Endodermal cell (in vitro differentiated cells): ENCODE measurements around the gene TULP4. TPM values are rescaled to one million over a fixed set of nuclear protein-coding genes. Genes with fewer than 3 reads are reported as not detected.

ENCODE experiments used
- DNase-seq: peaks from one replicate; pipeline ENCODE4 v3.0.0-alpha.2; 2017
- H3K27ac ChIP-seq: 2 replicates; pipeline ENCODE4 v1.5.1; 2013; ENCODE audit warnings: mild to moderate bottlenecking, low read depth, low read length, moderate library complexity
- H3K27me3 ChIP-seq: 2 replicates; pipeline ENCODE4 v1.6.1; 2013; ENCODE audit warnings: mild to moderate bottlenecking, low read length, moderate library complexity; ENCODE audit not compliant: insufficient read depth, control insufficient read depth, poor library complexity, severe bottlenecking
- H3K36me3 ChIP-seq: 2 replicates; pipeline ENCODE4 v1.7.0; 2013; ENCODE audit warnings: mild to moderate bottlenecking, low read length, moderate library complexity; ENCODE audit not compliant: control insufficient read depth, insufficient read depth
- H3K4me1 ChIP-seq: one replicate; pipeline ENCODE4 v1.7.0; 2013; ENCODE audit warnings: low read length; ENCODE audit not compliant: control insufficient read depth, insufficient read depth
- H3K4me3 ChIP-seq: 2 replicates; pipeline ENCODE4 v1.5.1; 2013; ENCODE audit warnings: mild to moderate bottlenecking, low read length, moderate library complexity
- H3K9ac ChIP-seq: 2 replicates; pipeline ENCODE4 v1.6.1; 2013; ENCODE audit warnings: mild to moderate bottlenecking, low read length, moderate library complexity; ENCODE audit not compliant: poor library complexity, severe bottlenecking; ENCODE audit errors: extremely low read depth
- H3K9me3 ChIP-seq: 2 replicates; pipeline ENCODE4 v1.6.1; 2013; ENCODE audit warnings: mild to moderate bottlenecking, low read length, moderate library complexity; ENCODE audit not compliant: control insufficient read depth
- H3K27ac Mint-ChIP-seq: 2 replicates; pipeline ENCODE4 v1.8.0; 2020; ENCODE audit warnings: mixed read lengths
- H3K27me3 Mint-ChIP-seq: 2 replicates; pipeline ENCODE4 v1.8.0; 2021; ENCODE audit warnings: mild to moderate bottlenecking, mixed read lengths; ENCODE audit not compliant: insufficient read depth
- H3K36me3 Mint-ChIP-seq: 2 replicates; pipeline ENCODE4 v1.8.0; 2020; ENCODE audit warnings: low read depth, mixed read lengths
- H3K4me1 Mint-ChIP-seq: 2 replicates; pipeline ENCODE4 v1.8.0; 2020; ENCODE audit warnings: mixed read lengths
- H3K4me3 Mint-ChIP-seq: 2 replicates; pipeline ENCODE4 v1.8.0; 2020; ENCODE audit warnings: mild to moderate bottlenecking, moderate library complexity, mixed read lengths
- H3K9me3 Mint-ChIP-seq: 2 replicates; pipeline ENCODE4 v1.8.0; 2020; ENCODE audit warnings: mild to moderate bottlenecking, mixed read lengths
- CTCF ChIP-seq: fragments of 200-600 bp; sonication (generic); conservative IDR thresholded peaks from 2 replicates; pipeline ENCODE4 v1.5.0; 2021; ENCODE audit warnings: antibody characterized with exemption, mild to moderate bottlenecking
- WGBS, 2 experiments: methylation state at CpG; one replicate each; pipeline versions ENCODE4 v1.1.5 to v1.1.7; 2013; ENCODE audit warnings: missing lambda C conversion rate in 2 of 2, mixed read lengths in 1 of 2; ENCODE audit not compliant: insufficient coverage in 1 of 2, insufficient read length in 1 of 2; 5-methylcytosine and 5-hydroxymethylcytosine counted together
- total RNA-seq, 2 donors: library from RNA; stranded (reverse); fragmentation: NEBNext Ultra II Directional in 1 of 2; extraction: Animal tissue kit (Norgen Biotek cat#: 25700) in 1 of 2; gene quantifications; 2 replicates in 1 of 2; 3 replicates in 1 of 2; pipeline ENCODE4 v1.2.1, GENCODE V29; 2021

The TULP4 gene
- total RNA-seq, 2 donors from 2014 or later: 102 to 103 TPM

GRCh38 chr6:158266131-158266530 is 46.1 kb upstream of the TULP4 start:
- Histone ChIP-seq H3K4me1 (no peaks in the 10 kb centered on the region), H3K4me3 (no peak overlapping the region), H3K9ac (no peak overlapping the region), H3K36me3 (peaks cover 22% of the 10 kb centered on the region), H3K27ac (no peak overlapping the region), H3K9me3 (no peaks in the 10 kb centered on the region), H3K27me3 (no peaks in the 10 kb centered on the region)
- H3K4me1 Mint-ChIP-seq: no peaks in the 10 kb centered on the region
- H3K36me3 Mint-ChIP-seq: peaks cover 48% of the 10 kb centered on the region
- no peak for DNase-seq
- no peak overlapping the region for H3K4me3 Mint-ChIP-seq
- no peaks in the 10 kb centered on the region for H3K9me3 Mint-ChIP-seq
- no peaks in the 10 kb centered on the region for H3K27me3 Mint-ChIP-seq
- 83 to 87% methylated on average over 9 of the region's 9 CpGs for WGBS, 2 experiments
- H3K27ac Mint-ChIP-seq: no peak overlapping the region
- TF ChIP-seq CTCF: no peak

GRCh38 chr6:158268361-158269147 is 43.7 kb upstream of the TULP4 start:
- no peaks in the 10 kb centered on the region for H3K4me1 Mint-ChIP-seq
- Histone ChIP-seq H3K36me3 (peaks cover 32% of the 10 kb centered on the region), H3K9me3 (no peaks in the 10 kb centered on the region), H3K4me3 (no peak overlapping the region), H3K4me1 (no peaks in the 10 kb centered on the region), H3K27ac (no peak overlapping the region), H3K9ac (no peak overlapping the region), H3K27me3 (no peaks in the 10 kb centered on the region)
- H3K9me3 Mint-ChIP-seq: no peaks in the 10 kb centered on the region
- H3K27me3 Mint-ChIP-seq: no peaks in the 10 kb centered on the region
- WGBS, 2 experiments: 90% methylated on average over 2 of the region's 2 CpGs; no CpG with 5 or more reads in 1 of the 2 experiments
- no peak for TF ChIP-seq CTCF
- no peak overlapping the region for H3K27ac Mint-ChIP-seq
- DNase-seq: no peak
- peaks cover 46% of the 10 kb centered on the region for H3K36me3 Mint-ChIP-seq
- H3K4me3 Mint-ChIP-seq: no peak overlapping the region

- Mint-ChIP-seq H3K9me3 (no peaks in the 10 kb centered on the region), H3K27ac (no peak overlapping the region), H3K27me3 (no peaks in the 10 kb centered on the region), H3K36me3 (peaks cover 44% of the 10 kb centered on the region), H3K4me1 (no peaks in the 10 kb centered on the region), H3K4me3 (no peak overlapping the region)
- Histone ChIP-seq H3K9ac (no peak overlapping the region), H3K4me3 (no peak overlapping the region), H3K4me1 (no peaks in the 10 kb centered on the region), H3K9me3 (no peaks in the 10 kb centered on the region), H3K27ac (no peak overlapping the region), H3K36me3 (peaks cover 34% of the 10 kb centered on the region), H3K27me3 (no peaks in the 10 kb centered on the region)
- no peak for DNase-seq
- WGBS, 2 experiments: 60 to 84% methylated on average over 1 to 3 of the region's 3 CpGs
- TF ChIP-seq CTCF: no peak
Measured at GRCh38 chr6:158269657-158270056, 42.6 kb upstream of the TULP4 start.
